HG02852 (cell line): ENCODE data around the gene VSIR.

ENCODE experiments used
- ATAC-seq: cut with Tn5 transposase; IDR thresholded peaks from one replicate; pipeline ENCODE4 v1.9.1; 2021; ENCODE audit warnings: mild to moderate bottlenecking, moderate library complexity; ENCODE audit not compliant: unreplicated experiment

VSIR gene

DNA sequence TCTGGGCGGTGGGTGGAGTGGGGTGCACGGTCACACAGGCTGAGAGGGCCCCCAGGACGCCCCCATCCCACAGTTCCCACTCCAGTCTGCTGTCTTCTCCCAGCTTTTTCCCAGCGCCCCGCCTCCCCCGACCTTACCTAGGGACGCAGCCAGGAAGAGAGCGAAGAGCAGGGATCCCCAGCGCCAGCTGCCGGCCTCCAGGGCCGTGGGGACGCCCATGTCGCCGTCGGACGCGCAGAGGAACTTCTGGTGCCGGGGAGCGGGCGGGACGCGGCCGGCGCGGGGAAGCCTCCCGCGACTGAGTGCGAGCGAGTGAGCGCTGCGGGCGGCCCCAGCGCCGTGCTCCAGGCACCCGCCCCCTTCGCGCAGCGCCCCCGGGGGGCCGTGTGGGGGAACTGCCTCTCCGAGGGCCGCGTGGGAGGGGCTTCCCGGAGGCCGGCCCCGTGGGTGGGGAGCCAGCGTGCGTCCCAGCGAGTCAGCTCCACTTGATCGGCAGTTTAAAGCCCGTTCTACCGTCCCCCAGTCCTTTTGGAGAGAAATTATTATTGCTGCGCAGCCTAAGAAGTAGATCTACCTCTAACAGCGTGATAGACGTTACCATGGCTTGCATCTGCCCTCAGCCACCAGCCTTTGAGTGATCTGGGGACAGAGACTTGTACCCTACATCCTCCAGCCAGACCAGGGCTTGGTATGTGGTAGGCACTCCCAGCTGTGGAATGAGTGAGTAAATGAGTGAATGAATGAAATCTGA lies at the start of gene VSIR:
TSS of gene VSIR (minus strand) at position 300 of the 751 bp plus-strand sequence. CDS start at position 219, 81 bp downstream.
- peak; percentile 44 for ATAC-seq

DNA sequence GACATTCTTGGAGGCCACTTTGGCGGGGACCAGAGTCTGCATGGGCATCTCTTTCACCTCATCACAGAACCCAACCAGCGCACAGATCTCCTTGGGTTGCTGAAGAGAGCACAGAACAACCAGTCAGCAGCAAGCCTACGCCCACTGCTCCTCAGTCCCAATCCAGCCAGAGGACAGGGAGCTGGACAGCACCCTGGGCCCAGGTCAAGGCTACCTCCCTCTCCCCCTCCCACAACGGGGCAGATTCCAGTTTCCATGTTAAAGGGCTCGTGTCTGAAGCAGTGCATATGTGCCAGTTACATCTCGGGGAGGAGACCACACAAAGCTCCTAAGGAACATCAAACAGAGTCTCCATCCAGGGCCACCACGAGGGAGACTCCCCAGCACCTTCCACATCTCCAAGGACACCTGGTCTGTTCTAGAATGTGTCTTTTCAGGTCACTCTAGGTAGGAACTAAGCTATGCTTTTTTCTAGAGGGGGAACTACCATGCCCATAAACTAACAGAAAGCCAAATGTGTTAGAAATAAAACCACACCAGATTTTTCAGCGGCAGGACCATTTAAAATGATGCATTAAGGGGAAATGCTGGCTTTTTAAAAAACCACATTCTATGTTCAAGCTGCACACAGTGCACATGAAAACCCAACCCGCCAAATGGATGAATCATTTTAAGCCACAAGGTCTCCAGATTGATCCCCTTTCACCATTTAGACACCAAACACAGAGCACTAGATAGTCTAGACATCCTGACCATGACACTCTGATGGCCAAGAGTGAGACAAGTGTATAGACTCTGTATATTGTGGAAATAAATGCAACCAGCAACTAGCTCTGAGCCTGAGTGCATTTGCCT lies 48.8 kb upstream of the VSIR start:
- no peak for ATAC-seq

DNA sequence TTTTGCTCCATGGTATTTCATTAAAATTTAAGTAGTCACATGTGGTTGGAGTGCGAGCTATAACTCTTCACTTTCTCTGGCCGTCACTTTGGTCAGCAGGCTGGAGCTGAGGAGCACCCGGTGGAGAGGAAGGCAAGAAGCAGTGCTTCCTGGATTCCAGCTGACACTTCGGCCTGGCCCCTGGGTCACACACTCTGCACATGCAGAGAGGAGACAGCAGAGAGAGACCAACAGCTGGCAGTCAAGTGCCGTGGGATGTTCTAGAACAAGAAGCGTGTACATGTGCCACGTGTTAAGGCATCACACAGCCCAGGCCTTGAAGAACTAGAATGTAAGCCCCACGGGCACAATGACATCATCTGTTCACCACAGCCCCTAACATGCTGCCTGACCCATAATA lies 47.6 kb upstream of the VSIR start:
- no peak for ATAC-seq

DNA sequence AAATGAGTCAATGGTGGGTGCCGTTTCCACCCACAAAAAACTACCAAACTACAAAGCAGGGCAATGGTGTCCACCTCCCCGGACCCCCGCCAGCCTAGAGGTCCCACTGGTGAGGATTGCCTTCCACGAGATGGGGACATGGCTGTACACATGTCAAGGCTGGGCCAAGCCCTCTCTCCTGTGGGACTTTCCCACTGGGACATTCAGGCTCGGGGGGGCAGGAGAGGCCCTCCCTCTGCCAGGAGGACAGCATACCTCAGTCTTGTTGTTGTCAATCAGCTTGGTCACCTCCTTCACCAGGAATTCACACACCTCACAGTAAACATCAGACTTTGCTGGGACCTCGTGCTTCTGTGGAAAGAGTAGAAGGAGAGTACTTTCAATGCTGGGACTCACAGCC lies 46.7 kb upstream of the VSIR start:
- no peak for ATAC-seq

GRCh38 chr10:71819441-71819861 lies 46.1 kb upstream of the VSIR start:
- no peak for ATAC-seq

DNA sequence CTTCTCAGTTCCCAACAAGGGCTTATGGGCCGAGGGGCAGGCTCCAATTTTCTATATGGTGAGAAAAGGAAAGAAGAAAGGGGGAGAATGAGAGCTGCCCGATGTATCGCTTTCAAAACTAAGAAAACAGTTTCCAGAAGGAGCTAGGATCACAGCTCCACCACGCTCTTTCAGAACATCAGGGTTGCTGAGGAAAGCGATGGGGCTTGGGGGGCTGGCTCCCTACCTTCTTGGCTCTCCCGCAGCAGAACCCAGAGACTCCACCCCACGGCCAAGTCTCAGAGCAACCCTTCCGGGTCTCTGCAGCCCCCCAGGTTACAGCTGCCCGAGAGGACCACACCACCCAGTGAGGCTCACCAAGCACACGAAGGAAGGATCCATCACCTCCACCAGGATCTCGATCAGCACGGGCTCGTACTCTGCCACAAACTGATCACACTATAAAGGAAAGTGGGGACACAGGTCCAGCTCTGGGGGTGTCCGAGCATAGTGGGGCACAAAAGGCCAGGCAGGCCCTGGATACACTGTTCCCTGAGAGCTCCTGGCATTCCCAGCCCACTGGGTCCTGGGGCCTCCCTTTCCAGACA lies 45.4 kb upstream of the VSIR start:
- ATAC-seq, result no peak

GRCh38 chr10:71817831-71818655 lies 44.7 kb upstream of the VSIR start:
- no peak for ATAC-seq

DNA sequence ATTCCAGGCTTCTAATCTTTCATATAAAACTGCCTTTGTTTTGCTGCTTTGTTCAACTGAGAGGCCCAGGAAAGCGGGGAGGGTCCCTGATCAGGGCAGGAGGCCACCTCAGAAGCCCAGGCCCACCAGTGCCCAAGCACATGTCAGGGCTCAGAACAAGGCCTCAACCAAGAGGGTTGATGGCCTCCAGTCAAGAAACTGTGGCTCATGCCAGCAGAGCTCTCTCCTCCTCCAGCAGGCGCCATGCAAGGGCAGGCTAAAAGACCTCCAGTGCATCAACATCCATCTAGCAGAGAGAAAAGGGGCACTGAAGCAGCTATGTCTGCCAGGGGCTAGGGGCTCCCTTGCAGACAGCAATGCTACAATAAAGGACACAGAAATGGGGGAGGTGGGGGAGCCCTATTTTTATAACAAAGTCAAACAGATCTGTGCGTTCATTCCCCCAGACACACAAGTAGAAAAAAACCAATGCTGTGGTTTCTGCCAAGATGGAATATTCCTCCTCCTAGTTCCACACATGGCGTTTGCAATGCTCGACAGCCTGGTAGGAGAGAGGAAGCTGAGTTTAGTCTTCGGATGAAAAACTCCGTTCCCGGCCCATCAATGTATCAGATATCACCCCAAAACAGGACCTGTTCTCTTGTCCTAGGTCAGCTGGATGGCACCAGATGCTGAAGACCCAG lies 43.8 kb upstream of the VSIR start:
- no peak for ATAC-seq

DNA sequence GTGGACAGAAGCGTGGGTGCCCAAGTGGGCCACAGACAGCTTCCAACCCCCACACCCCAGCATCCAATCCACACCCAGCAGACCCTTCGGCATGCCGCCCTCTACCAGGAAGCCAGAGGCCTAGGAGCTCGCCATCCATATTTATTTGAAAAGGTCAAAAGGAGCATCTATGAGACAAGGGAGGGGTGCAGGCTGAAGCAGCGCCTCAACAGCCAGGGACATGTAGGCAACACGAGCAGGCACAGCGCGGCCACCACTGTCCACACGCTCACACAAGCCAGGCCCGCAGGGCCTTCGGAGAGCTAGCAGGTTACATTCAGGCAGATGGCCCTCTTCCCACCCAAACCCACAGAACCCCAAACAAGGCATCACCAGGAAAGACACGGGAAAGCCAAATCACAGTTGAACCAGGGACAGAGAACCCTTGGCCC lies 43.1 kb upstream of the VSIR start:
- no peak for ATAC-seq

DNA sequence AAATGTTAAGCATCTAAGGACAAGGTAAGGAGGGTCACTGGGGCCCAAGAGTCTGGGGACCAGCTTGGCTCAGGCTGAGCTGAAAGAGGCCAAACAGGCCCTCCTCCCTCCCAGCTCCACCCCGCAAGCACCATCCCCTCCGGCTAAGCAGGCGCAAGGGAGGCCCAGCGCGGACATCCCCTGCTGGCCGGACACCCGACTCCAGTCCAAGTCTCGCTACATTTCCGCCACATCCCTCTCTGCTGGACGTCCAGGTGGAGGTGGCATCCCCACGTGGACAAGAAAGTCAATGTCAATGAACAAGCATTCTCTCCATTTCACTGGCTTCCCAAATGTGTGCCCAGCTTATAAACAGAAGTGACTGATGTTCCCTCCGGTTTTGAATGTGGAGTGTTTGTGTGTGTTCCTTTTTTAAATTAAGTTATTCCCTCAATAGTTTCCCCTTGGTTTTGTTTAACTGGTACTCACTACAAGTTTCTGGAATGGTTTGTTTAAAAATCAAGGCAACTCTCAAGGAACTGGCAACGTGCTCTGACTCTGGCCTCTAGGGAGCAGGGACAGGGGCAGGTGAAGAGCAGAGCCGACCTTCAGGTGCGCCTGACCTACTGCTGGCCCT lies 42.3 kb upstream of the VSIR start:
- ATAC-seq, result no peak

DNA sequence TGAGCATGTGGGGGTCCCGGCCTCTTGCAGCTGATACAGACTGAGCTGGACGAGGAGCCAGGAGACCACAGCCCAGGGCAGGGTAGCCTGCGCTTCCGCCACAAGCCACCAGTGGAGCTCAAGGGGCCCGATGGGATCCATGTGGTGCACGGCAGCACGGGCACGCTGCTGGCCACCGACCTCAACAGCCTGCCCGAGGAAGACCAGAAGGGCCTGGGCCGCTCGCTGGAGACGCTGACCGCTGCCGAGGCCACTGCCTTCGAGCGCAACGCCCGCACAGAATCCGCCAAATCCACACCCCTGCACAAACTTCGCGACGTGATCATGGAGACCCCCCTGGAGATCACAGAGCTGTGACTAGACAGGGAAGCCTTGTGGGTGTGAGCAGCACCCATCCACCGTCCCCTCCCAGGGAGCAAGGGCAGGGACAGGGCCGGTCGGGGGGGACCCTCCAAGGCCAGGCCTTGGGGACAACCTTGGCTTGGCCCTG lies 41.6 kb upstream of the VSIR start:
- ATAC-seq, result no peak

DNA sequence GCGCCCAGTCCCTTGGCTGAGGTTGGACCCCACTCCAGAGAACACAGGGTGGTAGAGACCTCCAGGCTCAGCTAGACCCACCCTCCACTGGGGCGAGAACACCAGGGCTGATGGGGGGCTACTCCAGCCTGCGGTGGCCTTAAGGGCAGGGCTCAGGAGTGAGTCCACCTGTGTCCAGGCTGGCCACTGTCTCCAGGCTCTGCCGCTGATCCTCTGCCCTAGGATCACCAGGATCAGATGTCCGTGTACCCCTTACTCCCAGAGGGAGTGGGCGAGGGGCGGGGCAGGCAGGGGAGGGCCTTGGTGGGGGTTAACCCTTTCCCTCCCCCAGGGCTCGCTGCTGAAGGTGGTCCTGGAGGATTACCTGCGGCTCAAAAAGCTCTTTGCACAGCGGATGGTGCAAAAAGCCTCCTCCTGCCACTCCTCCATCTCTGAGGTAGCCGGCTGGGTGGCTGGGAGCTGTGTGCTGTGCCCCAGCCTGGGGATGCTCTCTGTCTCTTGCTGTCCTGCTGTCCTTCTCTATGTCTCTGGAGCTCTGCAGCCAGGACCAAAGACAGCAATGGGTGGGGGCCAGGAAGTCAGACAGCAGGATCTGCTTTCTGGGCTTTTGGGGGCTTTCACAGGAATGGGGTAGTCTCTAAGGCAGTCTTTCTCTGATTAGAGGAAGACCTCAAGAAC lies 39.7 kb upstream of the VSIR start:
- ATAC-seq, result no peak

DNA sequence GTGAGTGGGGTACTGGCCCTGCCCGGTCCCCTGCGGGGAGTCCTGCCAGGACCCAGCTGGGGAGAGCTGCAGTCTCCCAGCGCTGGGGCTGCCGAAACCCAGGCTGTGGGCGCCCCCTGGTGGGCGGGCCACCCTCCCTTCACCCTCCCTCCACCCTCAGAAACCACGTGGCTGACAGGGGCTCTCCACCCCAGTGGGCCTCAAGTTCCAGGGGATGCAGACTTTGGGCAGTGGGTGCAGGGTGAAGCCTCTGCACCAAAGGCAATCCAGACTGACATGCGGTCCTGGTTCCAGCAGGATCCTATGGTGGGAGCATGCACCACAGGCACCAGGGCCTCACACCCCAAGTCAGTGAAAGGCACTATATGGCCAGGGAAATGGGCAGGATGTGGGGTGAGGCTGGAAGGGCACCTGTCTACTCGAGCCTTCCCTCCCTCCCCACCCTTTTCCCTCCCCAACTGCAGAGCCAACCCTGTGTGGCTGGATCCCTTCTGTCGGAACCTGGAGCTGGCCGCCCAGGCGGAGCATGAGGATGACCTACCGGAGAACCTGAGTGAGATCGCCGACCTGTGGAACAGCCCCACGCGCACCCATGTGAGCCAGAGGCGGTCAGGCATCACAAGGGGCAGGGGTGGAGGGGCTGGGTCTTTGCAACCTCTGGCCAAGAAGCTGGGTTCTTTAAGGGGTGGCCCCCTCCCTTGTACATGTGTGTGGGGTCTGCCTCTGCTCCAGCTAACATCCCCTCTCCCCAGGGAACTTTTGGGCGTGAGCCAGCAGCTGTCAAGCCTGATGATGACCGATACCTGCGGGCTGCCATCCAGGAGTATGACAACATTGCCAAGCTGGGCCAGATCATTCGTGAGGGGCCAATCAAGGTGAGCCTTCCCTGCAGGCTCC lies 38.9 kb upstream of the VSIR start:
- ATAC-seq, result peak; percentile 78

GRCh38 chr10:71811351-71811750 lies 38.0 kb upstream of the VSIR start:
- ATAC-seq, result no peak

DNA sequence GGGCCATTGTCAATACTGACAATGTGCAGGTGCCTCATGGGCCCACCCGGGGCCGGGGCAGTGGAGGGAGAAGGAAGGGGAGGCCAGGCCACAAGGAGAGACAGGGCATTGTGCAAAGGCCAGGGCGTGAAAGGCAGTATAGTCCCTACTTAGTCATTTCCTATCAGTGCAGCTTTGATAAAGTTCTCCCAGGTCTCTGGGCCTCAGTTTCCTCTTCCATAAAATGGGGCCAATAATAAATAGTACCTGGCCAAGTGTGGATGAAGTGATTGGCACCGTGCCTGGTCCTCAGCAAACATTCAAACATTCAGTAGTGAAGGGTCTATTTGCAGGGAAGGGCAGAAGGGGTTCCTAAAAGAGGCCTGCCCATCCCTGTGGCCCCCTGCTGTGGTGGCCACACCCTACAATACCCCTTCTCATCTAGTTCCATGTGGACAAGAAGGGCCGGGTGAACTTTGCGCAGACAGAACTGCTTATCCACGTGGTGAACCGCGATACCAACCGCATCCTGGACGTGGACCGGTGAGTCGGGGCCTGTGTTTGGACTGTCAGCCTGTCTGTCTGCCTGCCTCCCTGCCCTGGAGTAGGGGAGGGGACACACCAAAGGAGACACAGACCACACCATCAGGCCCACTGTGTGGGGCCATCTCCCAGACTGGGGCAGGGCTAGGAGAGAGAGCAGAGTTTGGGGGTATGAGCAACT lies 36.9 kb upstream of the VSIR start:
- ATAC-seq, result no peak

GRCh38 chr10:71809628-71810027 lies 36.3 kb upstream of the VSIR start:
- no peak for ATAC-seq
